Colon (tissue), 2 donors: Measurements from ENCODE around the gene DOK5.
"Not testable (repeated sequence)": the region's sequence is repeated elsewhere in the genome, so short reads cannot be mapped to it uniquely, and the experiment has no call there.

ENCODE experiments used
- FAIRE-seq: peaks from 2 replicates; lab custom pipeline; 2012; peaks lifted over from hg19 to GRCh38; lab: Jason Lieb, UNC
- donor health status: control.
- donor health status: control.

Gene DOK5

GRCh38 chr20:54472607-54473006 is 2.8 kb upstream of the DOK5 start:
- no peak for FAIRE-seq

- FAIRE-seq = no peak
These were observed 2.1 kb upstream of the DOK5 start for GRCh38 chr20:54473340-54473739.

GRCh38 chr20:54474046-54474445 is 1.3 kb upstream of the DOK5 start:
- no peak for FAIRE-seq

GRCh38 chr20:54474866-54475265 is 527 bp upstream of the DOK5 start:
- no peak for FAIRE-seq

GRCh38 chr20:54476169-54477009 is 996 bp downstream of the DOK5 start:
- no peak for FAIRE-seq

- no peak for FAIRE-seq
These were observed 2.0 kb downstream of the DOK5 start for GRCh38 chr20:54477191-54477955.

- no peak for FAIRE-seq
These were observed 3.9 kb downstream of the DOK5 start for GRCh38 chr20:54479138-54479906.

- not testable (repeated sequence) for FAIRE-seq
These were observed 4.5 kb downstream of the DOK5 start for GRCh38 chr20:54479937-54480336.

GRCh38 chr20:54481442-54481841 is 6.0 kb downstream of the DOK5 start:
- FAIRE-seq = no peak

- no peak for FAIRE-seq
These were observed 10.2 kb downstream of the DOK5 start for GRCh38 chr20:54485631-54486030.

- FAIRE-seq = no peak
These were observed 11.2 kb downstream of the DOK5 start for GRCh38 chr20:54486585-54486984.

- FAIRE-seq = no peak
These were observed 13.0 kb downstream of the DOK5 start for GRCh38 chr20:54488442-54488841.

- no peak for FAIRE-seq
These were observed 16.1 kb downstream of the DOK5 start for GRCh38 chr20:54491506-54491905.

- FAIRE-seq = no peak
These were observed 19.1 kb downstream of the DOK5 start for GRCh38 chr20:54494303-54495006.

GRCh38 chr20:54497931-54498718 is 22.7 kb downstream of the DOK5 start:
- FAIRE-seq = no peak

- FAIRE-seq = no peak
These were observed 23.7 kb downstream of the DOK5 start for GRCh38 chr20:54499111-54499510.

- FAIRE-seq = no peak
These were observed 26.8 kb downstream of the DOK5 start for GRCh38 chr20:54502179-54502578.

GRCh38 chr20:54506643-54507042 is 31.2 kb downstream of the DOK5 start:
- FAIRE-seq = no peak

GRCh38 chr20:54510541-54511129 is 35.2 kb downstream of the DOK5 start:
- FAIRE-seq = no peak

GRCh38 chr20:54512694-54513093 is 37.3 kb downstream of the DOK5 start:
- no peak for FAIRE-seq
